GM21367 (cell line): Measurements from ENCODE around the gene TANK.
A peak's percentile ranks its signal among the peaks of the same experiment; 100 is the strongest.
"Not testable (repeated sequence)": the region's sequence is repeated elsewhere in the genome, so short reads cannot be mapped to it uniquely, and the experiment has no call there.

Experiments used
- ATAC-seq: cut with Tn5 transposase; IDR thresholded peaks from one replicate; pipeline ENCODE4 v1.9.1; 2021; ENCODE audit not compliant: unreplicated experiment

TANK gene

GRCh38 chr2:161165811-161166210 is 5.6 kb downstream of the TANK start:
- peak; percentile 32 for ATAC-seq

- peak; percentile 76 for ATAC-seq
Measured at GRCh38 chr2:161166538-161167409, 6.5 kb downstream of the TANK start.

GRCh38 chr2:161169335-161169734 is 9.1 kb downstream of the TANK start:
- no peak for ATAC-seq

- ATAC-seq, result no peak
Measured at GRCh38 chr2:161170377-161170776, 10.1 kb downstream of the TANK start.

GRCh38 chr2:161170958-161171932 is 11.0 kb downstream of the TANK start:
- no peak for ATAC-seq

GRCh38 chr2:161172901-161173540 is 12.8 kb downstream of the TANK start:
- ATAC-seq, result no peak

GRCh38 chr2:161173541-161174194 is 13.4 kb downstream of the TANK start:
- ATAC-seq, result no peak

- ATAC-seq, result peak; percentile 42
Measured at GRCh38 chr2:161177969-161178368, 17.7 kb downstream of the TANK start.

- ATAC-seq, result no peak
Measured at GRCh38 chr2:161178756-161179155, 18.5 kb downstream of the TANK start.

GRCh38 chr2:161190050-161190449 is 29.8 kb downstream of the TANK start:
- no peak for ATAC-seq

- ATAC-seq, result not testable (repeated sequence)
Measured at GRCh38 chr2:161195602-161196001, 35.4 kb downstream of the TANK start.

- ATAC-seq, result no peak
Measured at GRCh38 chr2:161199912-161200701, 39.9 kb downstream of the TANK start.

- ATAC-seq, result no peak
Measured at GRCh38 chr2:161204846-161205245, 44.6 kb downstream of the TANK start.

- no peak for ATAC-seq
Measured at GRCh38 chr2:161206471-161207032, 46.3 kb downstream of the TANK start.

- no peak for ATAC-seq
Measured at GRCh38 chr2:161207941-161208340, 47.7 kb downstream of the TANK start.

GRCh38 chr2:161208527-161209139 is 48.4 kb downstream of the TANK start:
- ATAC-seq, result no peak

GRCh38 chr2:161209902-161210301 is 49.7 kb downstream of the TANK start:
- no peak for ATAC-seq

- no peak for ATAC-seq
Measured at GRCh38 chr2:161217597-161218185, 57.5 kb downstream of the TANK start.

GRCh38 chr2:161219211-161219610 is 59.0 kb downstream of the TANK start:
- ATAC-seq, result no peak
